Heart left ventricle (tissue), 13 donors: ENCODE results near the gene C10orf62.

ENCODE experiments used
- CTCF ChIP-seq, 12 donors: fragments of 200-600 bp; sonication (generic) in 4 of 12; IDR thresholded peaks; one replicate each; pipeline versions ENCODE4 v1.5.0 to v1.8.0; 2018 to 2022; ENCODE audit warnings: antibody characterized with exemption in 12 of 12, mild to moderate bottlenecking in 5 of 12
- POLR2A ChIP-seq, 2 donors: fragments of 450-650 bp; IDR thresholded peaks; one replicate each; pipeline ENCODE4 v1.6.1; 2017; ENCODE audit warnings: antibody characterized with exemption in 2 of 2, mild to moderate bottlenecking in 2 of 2, moderate library complexity in 2 of 2
- donor health status: ischemic (EF 13 %, LVEDD 7.1; RV severe dilation, severe dysfunction).
- donor health status: DM: no; HTN: yes; CAD: no.
- donor health status: DM: no; HTN: no; CAD: no.
- donor health status: ischemic (EF 25% LVEDD 6.9; RV normal size, moderate dysfunction).
- donor health status: ischemic (EF 25% LVEDD 5.7; RV mildly dilated, moderate dysfunction).
- donor health status: ischemic (EF 35%, LVEDD 5.7; RV mildly dilated, moderate dysfunction).
- donor health status: nonischemic (EF 11% LVEDD 7.7; RV severe dilation, severe dysfunction).
- donor health status: DM: yes; HTN: yes; CAD: no.
- donor health status: PGD.
- donor health status: ischemic (EF 29% LVEDD 5.4; RV normal size, mild dysfunction).
- donor health status: nonischemic (EF 23%, LVEDD 6.1; RV moderate dilation, normal function).

GRCh38 chr10:97573021-97573420, 16.5 kb upstream of the C10orf62 start:
- TF ChIP-seq POLR2A (IDR thresholded peaks at IDR 0.05) = no peak
- no peak for TF ChIP-seq CTCF (IDR thresholded peaks at IDR 0.05)
